ENCODE results near the gene RSPH1.

RSPH1 gene

GRCh38 chr21:42473498-42474042 is 22.5 kb downstream of the RSPH1 start:
- TF ChIP-seq EZH2phosphoT487 (IDR thresholded peaks at IDR 0.05; ENCODE audit: borderline replicate concordance, low read length), result no peak
- TF ChIP-seq, protein P1, sequence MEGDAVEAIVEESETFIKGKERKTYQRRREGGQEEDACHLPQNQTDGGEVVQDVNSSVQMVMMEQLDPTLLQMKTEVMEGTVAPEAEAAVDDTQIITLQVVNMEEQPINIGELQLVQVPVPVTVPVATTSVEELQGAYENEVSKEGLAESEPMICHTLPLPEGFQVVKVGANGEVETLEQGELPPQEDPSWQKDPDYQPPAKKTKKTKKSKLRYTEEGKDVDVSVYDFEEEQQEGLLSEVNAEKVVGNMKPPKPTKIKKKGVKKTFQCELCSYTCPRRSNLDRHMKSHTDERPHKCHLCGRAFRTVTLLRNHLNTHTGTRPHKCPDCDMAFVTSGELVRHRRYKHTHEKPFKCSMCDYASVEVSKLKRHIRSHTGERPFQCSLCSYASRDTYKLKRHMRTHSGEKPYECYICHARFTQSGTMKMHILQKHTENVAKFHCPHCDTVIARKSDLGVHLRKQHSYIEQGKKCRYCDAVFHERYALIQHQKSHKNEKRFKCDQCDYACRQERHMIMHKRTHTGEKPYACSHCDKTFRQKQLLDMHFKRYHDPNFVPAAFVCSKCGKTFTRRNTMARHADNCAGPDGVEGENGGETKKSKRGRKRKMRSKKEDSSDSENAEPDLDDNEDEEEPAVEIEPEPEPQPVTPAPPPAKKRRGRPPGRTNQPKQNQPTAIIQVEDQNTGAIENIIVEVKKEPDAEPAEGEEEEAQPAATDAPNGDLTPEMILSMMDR (IDR thresholded peaks at IDR 0.05; ENCODE audit: low read depth, low read length, poor library complexity, severe bottlenecking), result no peak
- Histone ChIP-seq H3K4me3 (ENCODE audit: low read length) (no peak overlapping the region), H3K79me2 (ENCODE audit: control insufficient read depth, low read length) (no peaks in the 10 kb centered on the region), H3K4me2 (ENCODE audit: low read length) (no peak overlapping the region), H3F3A (ENCODE audit: control insufficient read depth, insufficient read depth) (no peaks in the 10 kb centered on the region), H3K9me2 (replicated peaks; ENCODE audit: control insufficient read depth, low read length) (no peaks in the 10 kb centered on the region), H3K4me1 (ENCODE audit: control insufficient read depth, low read length) (peaks cover 29% of the 10 kb centered on the region), H3K9me3 (ENCODE audit: control insufficient read depth, insufficient read depth, low read length) (no peaks in the 10 kb centered on the region), H3K36me3 (ENCODE audit: control insufficient read depth, low read length) (no peaks in the 10 kb centered on the region), H4K20me1 (ENCODE audit: control insufficient read depth, insufficient read depth, low read depth, low read length) (no peaks in the 10 kb centered on the region), H3K27ac (ENCODE audit: low read depth, low read length) (no peak overlapping the region), H3K27me3 (ENCODE audit: control insufficient read depth, low read length) (peaks cover 9% of the 10 kb centered on the region)

DNA sequence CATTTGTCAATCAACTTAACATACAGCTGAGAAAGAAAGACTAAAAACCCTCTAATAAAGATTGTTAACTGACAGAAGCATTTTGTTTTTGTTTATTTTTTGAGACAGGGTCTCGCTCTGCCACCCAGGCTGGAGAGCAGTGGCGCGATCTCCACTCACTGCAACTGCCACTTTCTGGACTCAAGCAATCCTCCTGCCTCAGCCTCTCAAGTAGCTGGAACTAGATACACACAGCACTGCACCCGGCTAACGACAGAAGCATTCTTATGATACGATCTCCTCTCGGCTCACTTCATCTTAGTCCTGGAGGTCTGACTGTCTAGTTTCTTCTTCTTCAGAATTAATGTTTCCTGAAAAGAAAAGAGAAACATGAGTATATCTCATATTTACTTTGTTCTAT is 23.5 kb downstream of the RSPH1 start:
- no peaks in the 10 kb centered on the region for H3F3A ChIP-seq (ENCODE audit: control insufficient read depth, insufficient read depth)
- peaks cover 34% of the 10 kb centered on the region for H3K4me1 ChIP-seq (ENCODE audit: control insufficient read depth, low read length)
- H3K9me2 ChIP-seq (replicated peaks; ENCODE audit: control insufficient read depth, low read length), result no peaks in the 10 kb centered on the region
- H3K27me3 ChIP-seq (ENCODE audit: control insufficient read depth, low read length), result peaks cover 5% of the 10 kb centered on the region; the same call in 1 of the 2 replicates
- TF ChIP-seq EZH2phosphoT487 (IDR thresholded peaks at IDR 0.05; ENCODE audit: borderline replicate concordance, low read length), result no peak
- TF ChIP-seq, protein P1 (IDR thresholded peaks at IDR 0.05; ENCODE audit: low read depth, low read length, poor library complexity, severe bottlenecking), result no peak
- H3K79me2 ChIP-seq (ENCODE audit: control insufficient read depth, low read length), result no peaks in the 10 kb centered on the region
- H4K20me1 ChIP-seq (ENCODE audit: control insufficient read depth, insufficient read depth, low read depth, low read length), result no peaks in the 10 kb centered on the region
- H3K27ac ChIP-seq (ENCODE audit: low read depth, low read length), result no peak overlapping the region
- no peak overlapping the region for H3K4me3 ChIP-seq (ENCODE audit: low read length)
- H3K9me3 ChIP-seq (ENCODE audit: control insufficient read depth, insufficient read depth, low read length), result no peaks in the 10 kb centered on the region
- H3K36me3 ChIP-seq (ENCODE audit: control insufficient read depth, low read length), result no peaks in the 10 kb centered on the region
- H3K4me2 ChIP-seq (ENCODE audit: low read length), result no peak overlapping the region

- Histone ChIP-seq H3F3A (ENCODE audit: control insufficient read depth, insufficient read depth) (no peaks in the 10 kb centered on the region), H3K27ac (ENCODE audit: low read depth, low read length) (no peak overlapping the region), H3K79me2 (ENCODE audit: control insufficient read depth, low read length) (no peaks in the 10 kb centered on the region), H3K27me3 (ENCODE audit: control insufficient read depth, low read length) (no peaks in the 10 kb centered on the region), H4K20me1 (ENCODE audit: control insufficient read depth, insufficient read depth, low read depth, low read length) (no peaks in the 10 kb centered on the region), H3K36me3 (ENCODE audit: control insufficient read depth, low read length) (no peaks in the 10 kb centered on the region), H3K4me1 (ENCODE audit: control insufficient read depth, low read length) (peaks cover 40% of the 10 kb centered on the region), H3K4me2 (ENCODE audit: low read length) (peak overlapping the region; percentile 32), H3K9me3 (ENCODE audit: control insufficient read depth, insufficient read depth, low read length) (no peaks in the 10 kb centered on the region), H3K9me2 (replicated peaks; ENCODE audit: control insufficient read depth, low read length) (no peaks in the 10 kb centered on the region), H3K4me3 (ENCODE audit: low read length) (0 out of 2 replicates have a peak overlapping the region, but pooled peaks have one; percentile 7)
- TF ChIP-seq, protein P1 (IDR thresholded peaks at IDR 0.05; ENCODE audit: low read depth, low read length, poor library complexity, severe bottlenecking), result no peak
- no peak for TF ChIP-seq EZH2phosphoT487 (IDR thresholded peaks at IDR 0.05; ENCODE audit: borderline replicate concordance, low read length)
Measured at GRCh38 chr21:42471716-42472330, 24.2 kb downstream of the RSPH1 start.
